Smooth muscle cell (in vitro differentiated cells): ENCODE results near the gene SARNP. TPM values are rescaled to one million over a fixed set of nuclear protein-coding genes. Genes with fewer than 3 reads are reported as not detected.

Source experiments
- DNase-seq: peaks from one replicate; lab custom pipeline; 2025; ENCODE audit not compliant: unreplicated experiment; lab: John Stamatoyannopoulos, UW
- H2AFZ ChIP-seq: fragments of 200-600 bp; sonication (generic); 2 replicates; pipeline ENCODE4 v1.6.0; 2016; ENCODE audit warnings: antibody characterized with exemption, low read depth, mild to moderate bottlenecking
- H3F3A ChIP-seq: fragments of 200-600 bp; sonication (generic); 2 replicates; pipeline ENCODE4 v1.6.0; 2017; ENCODE audit warnings: antibody characterized with exemption, low read depth
- H3K27ac ChIP-seq: fragments of 200-600 bp; sonication (generic); 2 replicates; pipeline ENCODE4 v1.5.1; 2016; ENCODE audit warnings: low read depth, mild to moderate bottlenecking
- H3K27me3 ChIP-seq: fragments of 200-600 bp; sonication (generic); 2 replicates; pipeline ENCODE4 v1.6.1; 2016; ENCODE audit warnings: low read depth, mild to moderate bottlenecking
- H3K36me3 ChIP-seq: fragments of 200-600 bp; sonication (generic); 2 replicates; pipeline ENCODE4 v1.5.1; 2016; ENCODE audit warnings: low read depth
- H3K4me1 ChIP-seq: fragments of 200-600 bp; sonication (generic); 2 replicates; pipeline ENCODE4 v1.5.1; 2016; ENCODE audit warnings: low read depth
- H3K4me2 ChIP-seq: fragments of 200-600 bp; sonication (generic); 2 replicates; pipeline ENCODE4 v1.6.0; 2016; ENCODE audit warnings: mild to moderate bottlenecking
- H3K4me3 ChIP-seq: fragments of 200-600 bp; sonication (generic); 2 replicates; pipeline ENCODE4 v1.5.1; 2016; ENCODE audit warnings: mild to moderate bottlenecking
- H3K79me2 ChIP-seq: fragments of 200-600 bp; sonication (generic); 2 replicates; pipeline ENCODE4 v1.6.0; 2016; ENCODE audit warnings: low read depth, mild to moderate bottlenecking
- H3K9ac ChIP-seq: fragments of 200-600 bp; sonication (generic); 2 replicates; pipeline ENCODE4 v1.6.0; 2016; ENCODE audit warnings: low read depth
- H3K9me3 ChIP-seq: fragments of 200-600 bp; sonication (generic); replicated peaks from 2 replicates; pipeline ENCODE4 v1.5.1; 2016; ENCODE audit warnings: low read depth
- H4K20me1 ChIP-seq: fragments of 200-600 bp; sonication (generic); 2 replicates; pipeline ENCODE4 v1.6.0; 2016; ENCODE audit warnings: low read depth
- WGBS: methylation state at CpG from one replicate; pipeline ENCODE4 v1.1.7; 2016; ENCODE audit warnings: low lambda C conversion rate; 5-methylcytosine and 5-hydroxymethylcytosine counted together
- polyA plus RNA-seq: library from polyadenylated mRNA; unstranded; fragments of >200 nt; fragmentation: Nextera tagmentation; extraction: Ambion mirVana; gene quantifications from 2 replicates; pipeline ENCODE4 v1.2.1, GENCODE V29; 2016
- total RNA-seq: library from RNA; depleted of rRNA; stranded (reverse); fragments of >200 nt; gene quantifications from 2 replicates; pipeline ENCODE4 v1.2.3, GENCODE V29; 2014
- TF ChIP-seq, protein P1 (sequence below): fragments of 200-600 bp; sonication (generic); IDR thresholded peaks from 2 replicates; pipeline ENCODE4 v1.5.1; 2017; ENCODE audit warnings: borderline replicate concordance, mild to moderate bottlenecking, antibody characterized with exemption; ENCODE audit not compliant: insufficient read depth, poor library complexity, severe bottlenecking

Gene SARNP
- total and polyA plus RNA-seq, 2 experiments from 2014 or later, result 128 to 169 TPM

DNA sequence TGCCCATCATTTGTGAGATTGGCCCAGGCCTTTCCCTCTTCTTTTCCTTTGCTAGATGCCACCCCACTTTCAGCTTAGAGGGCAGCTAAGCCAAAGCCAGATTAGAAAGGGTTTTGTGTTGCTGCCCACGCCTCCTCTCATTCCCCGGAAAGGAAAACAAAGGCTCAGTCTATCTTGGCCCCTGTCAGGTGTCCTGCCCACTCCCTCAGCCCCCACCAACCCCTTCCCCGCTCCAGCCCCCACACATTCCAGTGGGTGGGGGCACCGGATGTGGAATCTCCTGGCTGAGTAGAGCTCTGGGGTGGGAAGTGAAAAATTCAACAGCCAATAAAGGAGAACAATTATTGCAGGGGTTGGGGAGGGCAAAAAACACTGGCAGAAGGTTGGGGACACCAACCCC lies 99.5 kb downstream of the SARNP start:
- H3K36me3 ChIP-seq, result no peaks in the 10 kb centered on the region
- H4K20me1 ChIP-seq, result peaks cover 9% of the 10 kb centered on the region
- peak overlapping the region; percentile 94 for H3K4me2 ChIP-seq
- peaks cover 17% of the 10 kb centered on the region for H3F3A ChIP-seq
- TF ChIP-seq, protein P1, sequence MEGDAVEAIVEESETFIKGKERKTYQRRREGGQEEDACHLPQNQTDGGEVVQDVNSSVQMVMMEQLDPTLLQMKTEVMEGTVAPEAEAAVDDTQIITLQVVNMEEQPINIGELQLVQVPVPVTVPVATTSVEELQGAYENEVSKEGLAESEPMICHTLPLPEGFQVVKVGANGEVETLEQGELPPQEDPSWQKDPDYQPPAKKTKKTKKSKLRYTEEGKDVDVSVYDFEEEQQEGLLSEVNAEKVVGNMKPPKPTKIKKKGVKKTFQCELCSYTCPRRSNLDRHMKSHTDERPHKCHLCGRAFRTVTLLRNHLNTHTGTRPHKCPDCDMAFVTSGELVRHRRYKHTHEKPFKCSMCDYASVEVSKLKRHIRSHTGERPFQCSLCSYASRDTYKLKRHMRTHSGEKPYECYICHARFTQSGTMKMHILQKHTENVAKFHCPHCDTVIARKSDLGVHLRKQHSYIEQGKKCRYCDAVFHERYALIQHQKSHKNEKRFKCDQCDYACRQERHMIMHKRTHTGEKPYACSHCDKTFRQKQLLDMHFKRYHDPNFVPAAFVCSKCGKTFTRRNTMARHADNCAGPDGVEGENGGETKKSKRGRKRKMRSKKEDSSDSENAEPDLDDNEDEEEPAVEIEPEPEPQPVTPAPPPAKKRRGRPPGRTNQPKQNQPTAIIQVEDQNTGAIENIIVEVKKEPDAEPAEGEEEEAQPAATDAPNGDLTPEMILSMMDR, result no peak
- WGBS, result 40% methylated on average over 4 of the region's 4 CpGs
- H3K4me3 ChIP-seq, result no peak overlapping the region
- H3K4me1 ChIP-seq, result peaks cover 28% of the 10 kb centered on the region
- peaks cover 3% of the 10 kb centered on the region for H3K27me3 ChIP-seq
- H3K27ac ChIP-seq, result peak overlapping the region; percentile 36
- H3K9ac ChIP-seq, result no peak overlapping the region
- DNase-seq, result no peak
- no peaks in the 10 kb centered on the region for H3K9me3 ChIP-seq
- no peaks in the 10 kb centered on the region for H3K79me2 ChIP-seq
- no peak overlapping the region for H2AFZ ChIP-seq

DNA sequence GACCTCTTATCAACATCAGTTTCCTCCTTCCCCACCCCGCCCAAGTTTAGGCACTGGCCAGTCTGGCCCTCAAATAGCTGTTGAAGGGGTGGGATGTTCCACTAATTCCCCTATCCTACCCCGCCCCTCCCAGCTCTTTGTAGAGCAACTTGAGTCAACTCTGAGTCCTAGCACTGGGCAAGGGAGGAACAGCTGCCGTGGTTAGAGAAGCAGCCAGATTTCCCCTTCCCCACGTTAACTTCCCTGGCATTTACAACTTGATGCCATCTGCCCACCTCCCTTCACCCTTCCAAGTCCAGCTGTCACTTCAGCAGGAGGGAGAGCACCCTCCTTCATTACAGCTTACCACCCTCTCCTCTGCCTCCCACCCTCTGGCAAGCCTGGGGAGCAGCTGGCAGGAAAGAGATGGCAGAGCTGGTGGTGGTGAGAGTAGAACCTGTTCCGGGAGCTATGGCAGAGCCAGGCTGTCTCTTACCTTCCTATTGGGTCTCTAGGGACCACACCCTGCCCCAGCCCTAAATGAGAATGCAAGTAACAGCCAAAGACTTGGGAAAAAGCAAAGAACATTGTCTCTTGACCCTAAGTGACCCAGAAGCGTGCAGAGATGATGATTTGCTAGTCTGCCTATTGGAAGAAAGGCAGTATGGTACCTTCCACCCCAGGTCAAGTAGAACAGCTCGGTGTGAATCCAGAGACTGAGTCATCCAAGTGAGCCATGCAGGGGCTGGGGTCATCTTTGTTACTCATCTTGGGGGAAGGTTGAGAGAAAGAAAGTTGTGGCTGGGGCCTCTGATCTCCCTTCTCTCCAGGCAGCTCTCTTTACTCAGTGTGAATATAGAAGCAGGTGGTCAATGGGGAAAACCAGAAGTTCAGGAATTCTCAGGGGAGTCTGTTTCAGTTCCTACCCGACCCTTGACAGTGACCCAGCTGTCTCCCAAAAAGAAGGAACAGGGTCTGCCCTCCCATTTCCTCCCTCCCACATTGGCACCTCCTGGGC lies 100.2 kb downstream of the SARNP start:
- Histone ChIP-seq H3K79me2 (no peaks in the 10 kb centered on the region), H3K4me2 (peak overlapping the region; percentile 94), H2AFZ (no peak overlapping the region), H3K36me3 (no peaks in the 10 kb centered on the region), H3K4me1 (peaks cover 28% of the 10 kb centered on the region), H3K9me3 (no peaks in the 10 kb centered on the region), H3K4me3 (peak overlapping the region; percentile 92), H3F3A (peaks cover 11% of the 10 kb centered on the region), H3K9ac (no peak overlapping the region), H3K27me3 (peaks cover 9% of the 10 kb centered on the region), H3K27ac (peak overlapping the region; percentile 36), H4K20me1 (peaks cover 4% of the 10 kb centered on the region)
- TF ChIP-seq, protein P1, result no peak
- 48% methylated on average over 8 of the region's 8 CpGs for WGBS
- DNase-seq, result no peak

DNA sequence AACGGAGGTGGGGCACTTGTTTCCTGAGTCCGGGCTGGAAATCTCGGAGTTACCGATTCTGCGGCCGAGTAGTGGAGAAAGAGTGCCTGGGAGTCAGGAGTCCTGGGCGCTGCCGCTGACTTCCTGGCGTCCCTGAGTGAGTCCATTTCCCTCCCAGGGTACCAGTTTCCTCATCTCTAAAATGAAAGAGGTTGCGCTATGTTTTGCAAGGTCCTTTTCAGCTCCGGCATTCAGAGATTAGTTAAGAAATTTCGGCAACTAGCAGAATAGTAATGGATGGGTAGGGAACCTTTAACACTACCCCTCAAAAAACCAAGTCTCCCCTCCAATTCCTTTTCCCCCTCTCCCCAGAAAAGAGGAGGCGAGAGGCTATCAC lies 101.0 kb downstream of the SARNP start:
- peaks cover 28% of the 10 kb centered on the region for H3K4me1 ChIP-seq
- DNase-seq, result no peak
- H3K4me3 ChIP-seq, result peak overlapping the region; percentile 92
- no peaks in the 10 kb centered on the region for H3K36me3 ChIP-seq
- H3K9me3 ChIP-seq, result no peaks in the 10 kb centered on the region
- H3K27me3 ChIP-seq, result peaks cover 16% of the 10 kb centered on the region
- peak overlapping the region; percentile 86 for H3K27ac ChIP-seq
- H3K79me2 ChIP-seq, result no peaks in the 10 kb centered on the region
- H3K9ac ChIP-seq, result peak overlapping the region; percentile 93
- H4K20me1 ChIP-seq, result peaks cover 4% of the 10 kb centered on the region
- H3F3A ChIP-seq, result peaks cover 6% of the 10 kb centered on the region
- peak overlapping the region; percentile 99 for H2AFZ ChIP-seq
- TF ChIP-seq, protein P1, result no peak
- peak overlapping the region; percentile 94 for H3K4me2 ChIP-seq
- 6% methylated on average over 13 of the region's 13 CpGs for WGBS
